Activated CD4-positive, alpha-beta T cell treated with anti-CD3 and anti-CD28 coated beads, Interleukin-2, Interleukin-4, amounts not matched to agents 100 ng/mL and 50 ng/mL, durations not matched to agents 16 hours and 8 hours (primary cell): Measurements from ENCODE around the gene PIWIL4.
A peak's percentile ranks its signal among the peaks of the same experiment; 100 is the strongest.

Source experiments
- DNase-seq: peaks from one replicate; pipeline ENCODE4 v3.0.0-alpha.2; 2020; ENCODE audit warnings: low spot score

Gene PIWIL4

GRCh38 chr11:94567181-94567670 lies at the start of gene PIWIL4:
PIWIL4 (plus strand) TSS chr11:94567368; CDS start chr11:94567519, 151 bp downstream.
- DNase-seq = no peak

GRCh38 chr11:94518300-94518699 lies 48.9 kb upstream of the PIWIL4 start:
- DNase-seq = no peak

GRCh38 chr11:94519478-94520084 lies 47.6 kb upstream of the PIWIL4 start:
- DNase-seq = peak; percentile 31

GRCh38 chr11:94521684-94522083 lies 45.5 kb upstream of the PIWIL4 start:
- DNase-seq = no peak

- DNase-seq = no peak
Measured at GRCh38 chr11:94524341-94524740, 42.8 kb upstream of the PIWIL4 start.

- no peak for DNase-seq
Measured at GRCh38 chr11:94525546-94526324, 41.4 kb upstream of the PIWIL4 start.

GRCh38 chr11:94526645-94527438 lies 40.3 kb upstream of the PIWIL4 start:
- no peak for DNase-seq

- no peak for DNase-seq
Measured at GRCh38 chr11:94528551-94528950, 38.6 kb upstream of the PIWIL4 start.

GRCh38 chr11:94532211-94532610 lies 35.0 kb upstream of the PIWIL4 start:
- DNase-seq = no peak

- no peak for DNase-seq
Measured at GRCh38 chr11:94533206-94533605, 34.0 kb upstream of the PIWIL4 start.

GRCh38 chr11:94533696-94534630 lies 33.2 kb upstream of the PIWIL4 start:
- no peak for DNase-seq

- no peak for DNase-seq
Measured at GRCh38 chr11:94536386-94536785, 30.8 kb upstream of the PIWIL4 start.

- DNase-seq = no peak
Measured at GRCh38 chr11:94537031-94537600, 30.1 kb upstream of the PIWIL4 start.

GRCh38 chr11:94539420-94539819 lies 27.7 kb upstream of the PIWIL4 start:
- DNase-seq = no peak

GRCh38 chr11:94543695-94544645 lies 23.2 kb upstream of the PIWIL4 start, which contains the start of gene FUT4:
FUT4 (plus strand) TSS chr11:94543921; CDS start chr11:94544134, 213 bp downstream.
- peak; percentile 79 for DNase-seq

GRCh38 chr11:94544646-94545263 lies 22.4 kb upstream of the PIWIL4 start:
- no peak for DNase-seq

- DNase-seq = no peak
Measured at GRCh38 chr11:94545264-94546161, 21.7 kb upstream of the PIWIL4 start.

- DNase-seq = no peak
Measured at GRCh38 chr11:94546162-94546470, 21.1 kb upstream of the PIWIL4 start.

- no peak for DNase-seq
Measured at GRCh38 chr11:94546886-94547285, 20.3 kb upstream of the PIWIL4 start.
